Urinary bladder (tissue), 4 donors: ENCODE results near the gene FCRL3. TPM values are rescaled to one million over a fixed set of nuclear protein-coding genes. Genes with fewer than 3 reads are reported as not detected.

ENCODE experiments used
- DNase-seq: peaks from one replicate; pipeline ENCODE4 v3.0.0-alpha.2; 2015; ENCODE audit errors: extremely low spot score
- H3K27ac ChIP-seq: one replicate; pipeline ENCODE4 v1.5.1; 2013; ENCODE audit warnings: low read depth, mild to moderate bottlenecking, moderate library complexity
- H3K36me3 ChIP-seq: one replicate; pipeline ENCODE4 v1.6.1; 2013; ENCODE audit warnings: mild to moderate bottlenecking, moderate library complexity; ENCODE audit not compliant: insufficient read depth
- H3K4me1 ChIP-seq: one replicate; pipeline ENCODE4 v1.6.1; 2013; ENCODE audit warnings: mild to moderate bottlenecking, moderate library complexity; ENCODE audit not compliant: insufficient read depth
- H3K4me3 ChIP-seq: one replicate; pipeline ENCODE4 v1.5.1; 2013; ENCODE audit warnings: low read depth, low read length
- WGBS: extraction: QIAGEN DNeasy Blood & Tissue Kit; methylation state at CpG from one replicate; pipeline ENCODE4 v1.1.7; 2013; 5-methylcytosine and 5-hydroxymethylcytosine counted together
- polyA plus RNA-seq: library from polyadenylated mRNA; stranded (reverse); fragments of 200-250 nt; gene quantifications from one replicate; pipeline ENCODE4 v1.2.3, GENCODE V29; 2013
- total RNA-seq: library from RNA; depleted of rRNA; stranded (reverse); fragments of >200 nt; gene quantifications from one replicate; pipeline ENCODE4 v1.2.3, GENCODE V29; 2014
- donor health status: healthy with polysubstance abuse.
- donor health status: healthy.

Gene FCRL3
- total and polyA plus RNA-seq, 2 donors = 0.04 to 0.05 TPM

DNA sequence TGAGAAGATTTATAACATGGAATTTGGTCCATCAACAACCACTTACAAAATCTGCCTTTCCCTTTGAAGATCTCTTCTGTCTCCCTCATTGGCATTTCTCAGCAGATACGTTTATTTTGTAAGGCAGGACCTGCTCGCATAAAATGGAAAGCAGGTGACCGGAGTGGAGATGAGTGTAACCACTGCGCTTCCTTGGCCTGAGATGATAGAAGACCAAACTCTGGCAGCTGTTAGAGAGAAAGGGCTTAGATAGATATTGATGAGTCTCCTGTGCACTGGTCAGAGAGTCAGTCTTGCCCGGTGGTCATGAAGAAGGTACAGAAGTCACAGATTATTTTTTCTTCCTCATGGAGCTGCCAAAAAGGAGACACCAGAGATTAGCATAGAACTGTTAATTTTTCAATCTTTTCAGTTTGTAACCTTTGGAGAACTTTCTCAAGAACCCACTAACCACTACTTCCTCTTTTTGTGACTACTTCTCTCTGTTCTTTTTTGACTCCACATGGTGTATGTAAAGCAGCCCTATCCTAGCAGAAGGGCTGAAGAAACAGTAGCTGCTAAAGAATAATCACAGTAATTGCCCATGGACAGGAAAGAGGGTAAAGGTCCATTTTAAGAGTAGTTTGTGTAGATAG lies 47.6 kb downstream of the FCRL3 start:
- Histone ChIP-seq H3K36me3 (no peaks in the 10 kb centered on the region), H3K27ac (no peak overlapping the region), H3K4me3 (no peak overlapping the region), H3K4me1 (no peaks in the 10 kb centered on the region)
- 74% methylated on average over 5 of the region's 5 CpGs for WGBS
- no peak for DNase-seq

DNA sequence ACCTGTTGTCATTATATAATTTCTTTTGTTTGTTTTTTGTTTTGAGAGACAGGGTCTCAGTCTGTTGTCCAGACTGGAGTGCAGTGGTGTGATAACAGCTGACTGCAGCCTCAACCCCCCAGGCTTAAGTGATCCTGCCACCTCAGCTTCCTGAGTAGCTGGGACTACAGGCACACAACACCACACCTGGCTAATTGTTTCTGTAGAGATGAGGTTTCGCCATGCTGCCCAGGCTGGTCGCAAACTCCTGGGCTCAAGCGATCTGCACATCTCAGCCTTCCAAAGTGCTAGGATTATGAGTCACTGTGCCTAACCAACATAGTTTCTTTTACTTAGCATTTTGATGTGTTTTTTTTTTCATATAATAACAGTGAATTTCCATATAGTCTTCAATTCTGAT lies 52.3 kb downstream of the FCRL3 start:
- H3K36me3 ChIP-seq = no peaks in the 10 kb centered on the region
- H3K4me3 ChIP-seq = no peak overlapping the region
- 89% methylated on average over 3 of the region's 3 CpGs for WGBS
- no peaks in the 10 kb centered on the region for H3K4me1 ChIP-seq
- no peak overlapping the region for H3K27ac ChIP-seq
- DNase-seq = no peak

DNA sequence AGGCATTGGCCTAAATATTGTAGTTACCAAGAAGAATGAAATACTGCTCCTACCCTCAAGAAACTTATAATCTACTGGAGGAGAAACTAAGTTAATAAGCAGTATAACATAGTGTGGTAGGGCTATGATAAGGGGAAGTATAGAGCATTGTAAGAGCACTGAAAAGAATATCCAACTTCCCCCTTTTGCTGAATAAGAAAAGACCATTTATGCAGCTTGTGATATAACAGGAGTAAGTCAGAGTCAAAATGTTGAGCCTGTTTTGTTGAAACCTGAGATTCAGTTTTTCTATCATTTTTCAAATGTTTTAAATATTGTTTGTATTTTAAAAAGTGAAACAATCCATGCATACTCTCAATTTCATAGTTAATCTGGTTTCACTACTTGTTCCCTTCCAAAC lies 54.4 kb downstream of the FCRL3 start:
- no peak for DNase-seq
- Histone ChIP-seq H3K4me1 (no peaks in the 10 kb centered on the region), H3K4me3 (no peak overlapping the region), H3K27ac (no peak overlapping the region), H3K36me3 (no peaks in the 10 kb centered on the region)

DNA sequence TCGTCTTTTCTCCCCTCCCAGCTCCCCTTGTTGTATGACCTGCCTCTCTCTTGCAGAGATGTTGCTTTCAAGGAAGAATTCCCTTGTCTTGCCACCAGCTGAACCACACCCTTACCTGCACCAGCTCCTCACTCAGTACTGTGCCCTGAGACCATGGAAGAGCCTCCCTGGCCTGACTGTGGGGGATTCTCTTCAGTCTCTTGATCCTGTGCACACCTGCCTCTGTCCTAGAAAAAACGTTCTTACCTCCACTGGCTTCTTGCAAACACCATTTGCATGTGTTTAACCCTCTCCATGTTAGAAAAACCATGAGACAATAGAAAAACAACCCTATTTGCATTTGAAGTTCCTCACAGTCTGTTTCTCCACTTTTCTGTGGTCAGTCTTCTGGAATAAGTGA lies 59.4 kb downstream of the FCRL3 start:
- no peaks in the 10 kb centered on the region for H3K36me3 ChIP-seq
- no peak overlapping the region for H3K4me3 ChIP-seq
- no peak for DNase-seq
- H3K4me1 ChIP-seq = no peaks in the 10 kb centered on the region
- H3K27ac ChIP-seq = no peak overlapping the region
- WGBS = 29% methylated on average over 2 of the region's 2 CpGs

DNA sequence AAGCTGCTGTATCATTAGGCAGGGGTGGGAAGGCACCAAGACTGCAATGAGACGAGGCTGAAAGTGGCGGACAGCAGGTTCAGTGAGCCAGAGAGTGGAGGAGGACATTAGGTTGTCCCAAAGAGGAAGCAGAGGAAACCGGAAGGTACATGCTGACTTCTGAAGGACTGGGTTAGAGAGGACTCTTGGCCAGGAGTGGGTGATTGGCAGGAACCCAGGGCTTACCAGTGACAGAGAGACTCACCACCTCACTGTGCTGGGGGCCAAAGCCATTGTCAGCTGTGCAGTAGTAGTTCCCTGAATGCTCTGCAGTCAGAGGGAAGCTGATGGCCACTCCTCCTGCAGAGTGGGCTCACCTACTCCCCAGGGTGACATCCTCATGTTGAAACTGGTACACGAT lies 60.8 kb downstream of the FCRL3 start:
- WGBS = 46% methylated on average over 4 of the region's 4 CpGs

DNA sequence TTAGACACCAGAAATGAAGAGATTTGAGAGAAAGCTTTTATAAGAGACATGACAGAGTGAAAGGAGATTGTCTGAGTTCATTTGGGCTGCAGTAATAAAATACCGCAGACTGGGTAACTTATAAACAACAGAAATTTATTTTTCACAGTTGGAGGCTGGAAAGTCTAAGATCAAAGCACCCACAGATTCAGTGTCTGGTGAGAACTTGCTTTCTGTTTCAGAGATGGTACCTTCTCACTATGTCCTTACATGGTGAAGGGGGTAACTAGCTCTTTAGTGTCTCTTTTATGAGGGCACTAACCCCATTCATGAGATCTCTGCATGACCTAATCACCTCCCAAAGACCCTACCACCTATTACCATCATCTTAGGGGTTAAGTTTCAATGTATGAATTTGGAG lies 71.8 kb downstream of the FCRL3 start:
- DNase-seq = no peak
- WGBS = 79% methylated on average over 1 of the region's 1 CpG
- Histone ChIP-seq H3K4me1 (no peaks in the 10 kb centered on the region), H3K4me3 (no peak overlapping the region), H3K36me3 (no peaks in the 10 kb centered on the region), H3K27ac (no peak overlapping the region)

More for the DNA sequence above, 60.8 kb downstream of the FCRL3 start:
- H3K4me3 ChIP-seq = no peak overlapping the region
- DNase-seq = no peak
- H3K27ac ChIP-seq = no peak overlapping the region
- no peaks in the 10 kb centered on the region for H3K4me1 ChIP-seq
- H3K36me3 ChIP-seq = no peaks in the 10 kb centered on the region

Other genes with a start within 250 kb of the FCRL3 start
- gene FCRL5, start 148.3 kb downstream of the FCRL3 start, total RNA-seq = 0.11 TPM
- 0.14 TPM for gene FCRL5, start 148.3 kb downstream of the FCRL3 start, polyA plus RNA-seq
- not detected for gene FCRL4, start 102.7 kb downstream of the FCRL3 start, total RNA-seq
- not detected for gene FCRL4, start 102.7 kb downstream of the FCRL3 start, polyA plus RNA-seq
- 0.26 TPM for gene FCRL2, start 76.4 kb upstream of the FCRL3 start, total RNA-seq
- gene FCRL2, start 76.4 kb upstream of the FCRL3 start, polyA plus RNA-seq = 0.03 TPM
- 0.63 TPM for gene FCRL1, start 119.4 kb upstream of the FCRL3 start, total RNA-seq
- 0.10 TPM for gene FCRL1, start 119.4 kb upstream of the FCRL3 start, polyA plus RNA-seq
- not detected for gene CD5L, start 141.0 kb upstream of the FCRL3 start, total RNA-seq
- gene CD5L, start 141.0 kb upstream of the FCRL3 start, polyA plus RNA-seq = 0.08 TPM